RWPE1 (cell line): ENCODE data around the gene OTOGL.

ENCODE experiments used
- CTCF ChIA-PET: fragments of 350-600 bp; sonication (Branson Sonifier 250); formaldehyde crosslinking; extraction: SDS; loops from one replicate; lab custom pipeline; 2021; lab: Yijun Ruan, JAX
- POLR2A ChIA-PET: fragments of 400-600 bp; formaldehyde crosslinking; extraction: SDS; loops from one replicate; lab custom pipeline; 2020; ENCODE audit warnings: antibody characterized with exemption; ENCODE audit not compliant: low non-redundant PET; lab: Yijun Ruan, JAX
- DNase-seq: peaks from one replicate; pipeline ENCODE4 v3.0.0; 2012; ENCODE audit warnings: low spot score
- H3K27ac ChIP-seq: fragments of 450-650 bp; 2 replicates; pipeline ENCODE4 v1.5.1; 2017
- TF ChIP-seq, protein P1 (sequence below): fragments of 450-650 bp; conservative IDR thresholded peaks from 2 replicates; pipeline ENCODE4 v1.5.1; 2017; ENCODE audit warnings: low read depth, mild to moderate bottlenecking

OTOGL gene

DNA sequence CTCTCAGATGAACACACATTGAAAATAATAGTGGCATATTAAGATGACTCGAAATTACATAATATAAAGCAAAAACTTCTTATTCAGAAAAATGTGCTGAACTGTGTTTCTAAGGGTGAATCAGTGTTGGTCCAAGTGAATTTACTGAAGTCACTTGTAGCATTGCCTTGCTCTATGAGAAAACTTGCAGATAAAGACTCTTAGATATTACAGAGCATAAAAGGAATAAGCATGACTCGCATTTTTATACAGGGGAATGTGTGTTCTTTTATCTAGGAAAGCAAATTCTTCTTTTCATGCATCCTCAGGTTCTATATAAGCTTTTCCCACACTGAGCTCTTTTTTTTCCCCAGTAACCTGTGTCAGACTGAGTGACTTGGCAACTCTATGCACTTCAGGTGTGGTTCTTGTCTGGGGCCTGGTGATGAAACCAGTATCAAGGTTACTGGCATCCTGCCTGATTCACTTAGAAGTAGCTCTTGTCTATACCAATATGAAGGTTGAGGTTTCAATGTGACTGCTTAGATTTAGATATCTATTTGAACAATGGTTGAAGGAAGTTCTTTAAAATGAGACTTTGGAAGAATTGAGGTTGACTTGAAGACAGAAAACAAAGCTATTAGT, 76.1 kb downstream of the OTOGL start:
- ChIA-PET CTCF (interaction anchor here (0.6 kb wide), 2 partner anchors 160 to 234 kb away, joined by 4 read pairs; no protein-coding TSS in a partner anchor), POLR2A (no interaction called here)

DNA sequence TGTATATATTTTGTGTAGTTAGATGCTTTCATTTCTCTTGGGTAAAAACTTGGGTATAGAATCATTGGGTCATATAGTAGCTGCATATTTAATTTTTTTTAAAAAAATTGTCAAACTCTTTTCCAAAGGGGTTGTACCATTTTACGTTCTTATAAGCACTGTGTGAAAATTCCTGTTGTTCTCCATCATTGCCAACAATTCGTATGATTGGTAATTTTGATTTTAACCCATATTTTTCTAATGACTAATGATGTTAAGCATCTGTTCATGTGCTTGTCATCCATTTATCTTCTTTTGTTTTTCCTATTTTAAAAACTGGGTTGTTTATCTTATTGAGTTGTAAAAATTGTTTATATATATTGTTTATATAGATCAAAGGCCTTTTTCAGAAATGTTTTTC, 77.4 kb downstream of the OTOGL start:
- no peak overlapping the region for H3K27ac ChIP-seq
- DNase-seq = no peak
- ChIA-PET POLR2A (no interaction called here), CTCF (no interaction called here)
- TF ChIP-seq, protein P1, sequence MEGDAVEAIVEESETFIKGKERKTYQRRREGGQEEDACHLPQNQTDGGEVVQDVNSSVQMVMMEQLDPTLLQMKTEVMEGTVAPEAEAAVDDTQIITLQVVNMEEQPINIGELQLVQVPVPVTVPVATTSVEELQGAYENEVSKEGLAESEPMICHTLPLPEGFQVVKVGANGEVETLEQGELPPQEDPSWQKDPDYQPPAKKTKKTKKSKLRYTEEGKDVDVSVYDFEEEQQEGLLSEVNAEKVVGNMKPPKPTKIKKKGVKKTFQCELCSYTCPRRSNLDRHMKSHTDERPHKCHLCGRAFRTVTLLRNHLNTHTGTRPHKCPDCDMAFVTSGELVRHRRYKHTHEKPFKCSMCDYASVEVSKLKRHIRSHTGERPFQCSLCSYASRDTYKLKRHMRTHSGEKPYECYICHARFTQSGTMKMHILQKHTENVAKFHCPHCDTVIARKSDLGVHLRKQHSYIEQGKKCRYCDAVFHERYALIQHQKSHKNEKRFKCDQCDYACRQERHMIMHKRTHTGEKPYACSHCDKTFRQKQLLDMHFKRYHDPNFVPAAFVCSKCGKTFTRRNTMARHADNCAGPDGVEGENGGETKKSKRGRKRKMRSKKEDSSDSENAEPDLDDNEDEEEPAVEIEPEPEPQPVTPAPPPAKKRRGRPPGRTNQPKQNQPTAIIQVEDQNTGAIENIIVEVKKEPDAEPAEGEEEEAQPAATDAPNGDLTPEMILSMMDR = no peak

More for the DNA sequence above, 76.1 kb downstream of the OTOGL start:
- TF ChIP-seq, protein P1 = no peak
- H3K27ac ChIP-seq = no peak overlapping the region
- no peak for DNase-seq

DNA sequence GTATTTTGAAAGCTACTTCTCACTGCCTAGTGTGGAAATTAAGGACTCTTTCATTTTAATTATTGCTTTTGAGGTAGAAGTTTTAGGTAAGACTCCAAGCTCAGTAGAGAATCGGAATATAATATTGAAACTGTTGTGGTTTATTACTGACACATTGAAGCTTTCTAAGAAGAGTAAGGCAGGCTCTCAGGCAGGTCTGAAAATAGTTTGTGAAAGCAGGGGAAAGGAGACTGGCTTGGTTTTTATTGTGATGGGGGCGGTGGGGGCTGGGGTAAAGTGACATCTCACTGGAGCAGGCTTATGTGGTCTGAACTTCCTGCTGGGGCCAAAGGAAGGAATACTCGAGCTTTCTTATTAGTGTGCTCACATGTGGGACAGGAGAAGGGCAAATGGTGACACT, 79.5 kb downstream of the OTOGL start:
- TF ChIP-seq, protein P1 = no peak
- no peak overlapping the region for H3K27ac ChIP-seq
- ChIA-PET CTCF (interaction anchor here (0.6 to 0.7 kb wide), 2 partner anchors 343 to 773 kb away, joined by 3 to 5 read pairs; no protein-coding TSS in a partner anchor), POLR2A (no interaction called here)
- DNase-seq = no peak

DNA sequence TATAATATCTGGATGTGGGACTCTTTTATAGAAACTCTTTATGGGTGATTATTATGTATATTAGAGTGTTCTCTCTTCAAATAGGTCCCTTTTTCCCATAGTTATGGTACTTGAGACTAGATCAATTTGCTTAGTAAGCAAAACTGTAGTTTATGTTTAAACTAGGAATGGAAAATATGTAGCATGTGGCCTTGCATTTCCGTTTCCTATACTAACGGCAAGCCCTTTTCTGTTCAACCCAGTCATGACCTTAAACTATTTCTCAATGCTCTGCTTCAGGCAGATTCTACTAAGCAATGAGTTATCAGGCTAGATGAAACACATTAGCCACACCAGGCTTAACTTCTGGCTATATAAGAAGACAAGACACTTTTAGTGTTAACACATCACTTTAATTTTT, 84.6 kb downstream of the OTOGL start:
- TF ChIP-seq, protein P1 = no peak
- CTCF ChIA-PET = no interaction called here
- no peak overlapping the region for H3K27ac ChIP-seq
- no peak for DNase-seq
- POLR2A ChIA-PET = no interaction called here

DNA sequence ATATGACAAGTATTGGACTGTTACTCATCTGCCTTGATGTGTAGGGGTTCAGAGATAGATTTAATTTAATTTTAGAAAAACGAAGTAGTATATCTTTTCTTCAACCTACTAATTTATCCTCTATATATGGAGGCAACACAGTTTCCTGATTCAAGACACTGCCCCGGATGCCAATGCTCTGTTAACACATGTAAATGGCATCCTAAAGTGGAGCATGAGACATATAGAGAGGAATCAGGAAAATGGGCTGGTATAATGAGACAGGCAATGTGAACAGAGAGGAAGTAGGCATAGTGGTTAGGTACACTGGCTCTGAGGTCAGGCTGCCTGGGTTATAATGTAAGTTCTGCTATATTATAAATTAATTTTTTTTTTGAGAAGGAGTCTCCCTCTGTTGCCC, 85.6 kb downstream of the OTOGL start:
- POLR2A ChIA-PET = no interaction called here
- no peak overlapping the region for H3K27ac ChIP-seq
- no peak for DNase-seq
- TF ChIP-seq, protein P1 = no peak
- CTCF ChIA-PET = no interaction called here

DNA sequence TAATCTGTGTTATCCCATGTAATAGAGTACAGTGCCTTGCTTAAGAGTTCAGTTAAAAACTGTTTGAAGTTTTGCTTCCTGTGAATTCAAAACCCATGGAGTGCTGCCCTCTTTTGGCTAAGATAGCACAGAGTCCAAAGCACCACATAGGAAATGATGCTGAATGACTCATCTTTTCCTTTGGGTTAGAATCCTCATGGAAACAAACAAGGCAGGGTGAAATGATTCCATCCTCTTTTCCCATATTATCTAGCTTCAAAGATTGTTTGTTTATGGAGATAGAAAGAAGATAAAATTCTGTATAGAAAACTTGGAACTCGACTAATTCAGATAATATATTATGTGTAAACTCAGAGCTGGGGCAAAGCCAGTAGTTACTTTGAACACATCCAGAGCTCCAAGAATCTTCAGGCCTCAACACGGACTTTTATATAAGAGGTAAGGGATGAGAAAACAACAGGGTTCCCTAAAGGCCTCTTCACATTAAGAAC, 87.4 kb downstream of the OTOGL start:
- CTCF ChIA-PET = interaction anchor here (0.6 to 1.2 kb wide), 10 partner anchors 9 to 1386 kb away, joined by 3 to 9 read pairs (median 4); no protein-coding TSS in a partner anchor

More for the DNA sequence above, 87.4 kb downstream of the OTOGL start:
- POLR2A ChIA-PET = no interaction called here
- H3K27ac ChIP-seq = no peak overlapping the region
- DNase-seq = peak; percentile 76
- TF ChIP-seq, protein P1 = peak; percentile 71
